Measurements from ENCODE around the gene TRMT2A.
"Not testable (repeated sequence)": the region's sequence is repeated elsewhere in the genome, so short reads cannot be mapped to it uniquely, and the experiment has no call there.

Gene TRMT2A

GRCh38 chr22:20116951-20117632 is at the start of gene TRMT2A:
Gene TRMT2A (minus strand): TSS chr22:20117226. CDS start chr22:20116906, 320 bp downstream.
- peak; percentile 99 for DNase-seq

GRCh38 chr22:20166703-20167102 is 49.7 kb upstream of the TRMT2A start:
- no peak for DNase-seq

GRCh38 chr22:20165913-20166312 is 48.9 kb upstream of the TRMT2A start:
- no peak for DNase-seq

- no peak for DNase-seq
Measured at GRCh38 chr22:20165421-20165820, 48.4 kb upstream of the TRMT2A start.

- no peak for DNase-seq
Measured at GRCh38 chr22:20164863-20165262, 47.8 kb upstream of the TRMT2A start.

- no peak for DNase-seq
Measured at GRCh38 chr22:20160041-20160440, 43.0 kb upstream of the TRMT2A start.

GRCh38 chr22:20159531-20159930 is 42.5 kb upstream of the TRMT2A start:
- DNase-seq: not testable (repeated sequence)

GRCh38 chr22:20159076-20159475 is 42.0 kb upstream of the TRMT2A start:
- no peak for DNase-seq

- DNase-seq: no peak
Measured at GRCh38 chr22:20158391-20159036, 41.5 kb upstream of the TRMT2A start.

- no peak for DNase-seq
Measured at GRCh38 chr22:20157430-20158183, 40.6 kb upstream of the TRMT2A start.

- peak; percentile 81 for DNase-seq
Measured at GRCh38 chr22:20156611-20157429, 39.8 kb upstream of the TRMT2A start.

- DNase-seq: no peak
Measured at GRCh38 chr22:20156042-20156389, 39.0 kb upstream of the TRMT2A start.

GRCh38 chr22:20155330-20156041 is 38.5 kb upstream of the TRMT2A start:
- DNase-seq: peak; percentile 17

GRCh38 chr22:20154602-20155187 is 37.7 kb upstream of the TRMT2A start:
- DNase-seq: no peak

GRCh38 chr22:20153945-20154344 is 36.9 kb upstream of the TRMT2A start:
- no peak for DNase-seq

- DNase-seq: no peak
Measured at GRCh38 chr22:20152464-20152890, 35.5 kb upstream of the TRMT2A start.

GRCh38 chr22:20151276-20151588 is 34.2 kb upstream of the TRMT2A start:
- DNase-seq: no peak

GRCh38 chr22:20150381-20151275 is 33.6 kb upstream of the TRMT2A start, which contains the start of gene CCDC188:
Gene CCDC188 (minus strand): TSS chr22:20151055. CDS start chr22:20150986, 69 bp downstream.
- DNase-seq: no peak

- no peak for DNase-seq
Measured at GRCh38 chr22:20149257-20150250, 32.5 kb upstream of the TRMT2A start.

- DNase-seq: no peak
Measured at GRCh38 chr22:20148414-20148813, 31.4 kb upstream of the TRMT2A start.

Data from suppressor macrophage treated with lipopolysaccharide for 4 hours (primary cell).